GM18858 (cell line): Measurements from ENCODE around the gene FAM120A.
"Not testable (repeated sequence)": the region's sequence is repeated elsewhere in the genome, so short reads cannot be mapped to it uniquely, and the experiment has no call there.

ENCODE experiments used
- ATAC-seq: cut with Tn5 transposase; IDR thresholded peaks from one replicate; pipeline ENCODE4 v1.9.1; 2021; ENCODE audit not compliant: unreplicated experiment

Gene FAM120A

GRCh38 chr9:93505541-93506132, 54.2 kb downstream of the FAM120A start:
- ATAC-seq = no peak

GRCh38 chr9:93507768-93508167, 56.3 kb downstream of the FAM120A start:
- ATAC-seq = no peak

DNA sequence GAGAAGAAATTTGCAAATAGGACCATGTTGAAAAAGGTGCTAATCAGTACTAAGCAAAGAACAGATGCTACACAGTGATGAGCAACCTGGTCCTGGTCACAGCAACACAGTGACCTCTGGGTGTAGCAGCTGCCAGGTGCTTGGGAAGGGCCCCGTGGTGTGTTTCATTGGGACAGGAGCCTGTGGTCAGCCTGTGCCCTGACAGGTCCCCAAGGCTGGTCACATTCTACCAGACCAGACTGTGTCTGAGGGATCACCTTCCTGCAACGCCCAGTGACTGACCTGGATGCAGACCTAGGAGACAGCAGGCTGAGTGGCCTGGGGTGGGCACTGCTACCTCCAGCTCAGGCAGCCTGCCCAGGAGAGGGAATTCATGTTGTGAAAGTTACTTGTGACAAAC, 56.7 kb downstream of the FAM120A start:
- no peak for ATAC-seq

GRCh38 chr9:93509084-93509483, 57.6 kb downstream of the FAM120A start:
- ATAC-seq = no peak

DNA sequence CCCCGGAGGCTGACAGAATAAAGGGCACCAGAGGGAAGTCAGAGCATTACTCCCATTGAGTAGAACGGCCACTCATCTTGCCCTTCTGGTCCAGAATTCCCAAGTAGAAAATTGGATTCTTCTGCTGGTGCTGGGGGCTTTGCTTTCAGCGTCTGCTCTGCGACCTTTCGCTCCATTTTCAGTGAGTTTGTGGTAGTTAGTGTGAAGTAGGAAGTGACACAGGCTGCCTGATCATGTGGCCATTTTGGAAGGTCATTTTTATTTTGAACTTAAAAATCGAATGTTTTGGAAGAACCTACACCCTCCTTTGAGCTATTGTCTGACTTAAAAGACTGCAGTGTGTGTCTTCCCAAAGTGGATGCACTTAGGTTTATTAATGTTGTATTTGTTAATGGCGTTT, 58.6 kb downstream of the FAM120A start:
- no peak for ATAC-seq

DNA sequence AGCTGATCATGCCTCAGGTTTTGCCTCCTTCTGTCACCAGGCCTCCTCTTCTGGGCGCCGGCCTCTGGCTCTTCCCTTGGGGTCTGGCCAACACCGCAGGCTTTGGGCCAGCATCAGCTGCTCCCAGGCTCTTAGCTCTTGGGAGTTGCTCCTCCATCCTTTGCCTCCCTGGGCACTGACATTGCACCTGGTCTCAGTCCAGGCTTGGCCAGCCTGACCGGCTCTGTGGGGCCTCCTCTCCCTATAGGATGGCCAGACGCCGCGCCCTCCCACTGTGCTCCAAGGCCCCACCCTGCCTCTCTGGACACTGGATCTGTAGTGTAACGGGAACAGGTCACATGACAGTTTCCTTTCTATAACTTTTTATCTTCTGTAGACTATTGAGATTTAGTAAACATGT, 59.7 kb downstream of the FAM120A start:
- not testable (repeated sequence) for ATAC-seq

- not testable (repeated sequence) for ATAC-seq
These were observed 60.8 kb downstream of the FAM120A start for GRCh38 chr9:93512170-93512812.

- no peak for ATAC-seq
These were observed 62.1 kb downstream of the FAM120A start for GRCh38 chr9:93513606-93514005.

GRCh38 chr9:93517331-93517730, 65.8 kb downstream of the FAM120A start:
- no peak for ATAC-seq

- no peak for ATAC-seq
These were observed 69.0 kb downstream of the FAM120A start for GRCh38 chr9:93520523-93520922.

DNA sequence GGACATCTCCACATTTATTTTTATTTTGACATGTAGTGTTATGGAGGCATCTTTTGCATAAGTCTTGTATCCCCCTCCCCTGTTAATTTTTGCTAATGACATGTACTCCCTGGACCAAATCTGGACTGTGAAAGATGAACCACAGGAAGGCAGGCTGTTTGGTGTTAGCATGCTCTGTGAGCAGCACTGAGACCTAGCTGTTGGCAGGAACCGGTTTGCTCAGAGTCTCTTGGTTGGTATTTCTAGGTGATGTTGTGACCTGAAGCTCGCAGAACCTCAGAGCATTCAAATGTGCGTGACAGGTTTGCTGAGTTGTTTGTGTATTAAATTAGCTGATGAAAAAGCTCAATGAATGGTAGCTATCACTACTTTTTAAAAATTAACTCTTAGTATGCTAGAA, 71.3 kb downstream of the FAM120A start:
- ATAC-seq = no peak

- no peak for ATAC-seq
These were observed 72.1 kb downstream of the FAM120A start for GRCh38 chr9:93523518-93524144.

GRCh38 chr9:93525476-93525875, 74.0 kb downstream of the FAM120A start:
- ATAC-seq = no peak

GRCh38 chr9:93531374-93531773, 79.9 kb downstream of the FAM120A start:
- ATAC-seq = no peak

DNA sequence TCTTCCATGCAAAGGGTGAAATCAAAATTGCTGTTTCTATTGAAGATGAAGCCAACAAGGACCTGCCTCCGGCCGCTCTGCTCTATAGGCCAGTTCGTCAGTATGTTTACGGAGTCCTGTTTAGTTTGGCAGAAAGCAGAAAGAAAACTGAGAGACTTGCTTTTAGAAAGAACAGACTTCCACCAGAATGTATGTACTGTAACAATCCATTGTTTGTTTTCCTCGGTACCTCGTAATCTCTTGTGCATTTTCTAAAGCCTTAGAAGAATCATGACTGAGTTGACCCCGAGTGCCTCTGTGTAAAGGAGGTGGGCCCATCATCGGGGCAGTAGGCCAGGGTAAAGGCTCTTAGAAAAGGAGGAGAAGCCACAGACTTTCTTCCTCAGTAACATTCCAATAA, 80.7 kb downstream of the FAM120A start:
- no peak for ATAC-seq

GRCh38 chr9:93533863-93534262, 82.4 kb downstream of the FAM120A start:
- ATAC-seq = no peak

DNA sequence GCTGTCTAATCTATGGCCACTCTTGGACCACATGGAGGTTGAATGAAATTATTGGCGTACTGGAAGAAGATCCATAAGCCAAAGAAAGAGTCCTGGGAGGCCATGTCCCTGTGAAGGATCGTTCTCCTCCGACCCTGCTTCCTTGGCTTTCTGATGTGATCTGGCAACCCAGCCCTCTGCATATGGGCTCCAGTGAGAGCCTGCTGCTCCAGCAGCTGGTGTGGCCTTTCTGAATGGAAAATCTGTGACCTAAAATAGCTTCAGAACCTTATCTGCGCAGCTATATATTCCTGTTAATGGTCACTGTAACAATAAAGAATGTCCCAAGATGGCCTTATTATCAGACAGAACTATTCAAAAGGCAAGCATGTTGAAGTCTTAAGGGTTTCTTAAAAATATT, 84.7 kb downstream of the FAM120A start:
- no peak for ATAC-seq

DNA sequence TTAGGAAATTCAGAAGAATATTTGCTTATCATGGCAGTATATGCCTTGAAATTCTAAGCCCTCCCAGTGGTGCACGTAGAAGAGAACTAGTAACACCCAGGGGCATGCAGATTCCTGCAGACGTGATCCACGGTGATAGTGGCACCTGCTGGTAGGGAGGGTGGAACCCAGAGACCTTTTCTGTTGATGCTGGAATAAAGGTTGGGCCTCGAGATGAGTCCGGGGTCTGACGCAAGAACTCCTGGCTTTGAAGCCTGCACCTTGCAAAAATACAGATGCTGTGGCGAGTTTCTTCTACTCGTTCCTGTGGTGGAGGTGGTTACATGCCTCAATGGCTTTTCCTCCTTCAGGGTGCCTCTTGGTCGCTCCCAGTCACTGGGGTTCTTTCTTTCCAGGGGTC, 85.4 kb downstream of the FAM120A start:
- ATAC-seq = no peak

DNA sequence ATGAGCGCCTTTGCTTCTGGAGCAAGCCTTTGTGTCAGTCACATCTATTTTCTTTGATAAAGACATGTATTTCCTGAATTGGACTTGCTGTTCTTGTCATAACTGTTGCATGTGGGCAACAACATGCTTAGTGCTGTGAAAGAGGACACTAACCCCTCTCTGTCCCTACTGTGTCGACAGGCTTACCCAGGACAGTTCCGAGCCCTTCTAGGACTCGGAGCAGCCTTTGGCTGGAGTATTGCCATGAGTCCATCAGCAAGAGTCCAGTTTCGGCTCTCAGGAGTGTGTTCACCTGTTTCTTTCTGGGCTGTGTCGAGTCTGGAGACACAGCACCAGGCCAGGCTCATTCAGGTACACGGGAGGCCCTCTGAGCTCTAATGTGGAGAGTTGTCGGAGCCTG, 88.8 kb downstream of the FAM120A start:
- no peak for ATAC-seq

GRCh38 chr9:93541005-93541404, 89.5 kb downstream of the FAM120A start:
- ATAC-seq = no peak

GRCh38 chr9:93541581-93542349, 90.3 kb downstream of the FAM120A start:
- no peak for ATAC-seq

DNA sequence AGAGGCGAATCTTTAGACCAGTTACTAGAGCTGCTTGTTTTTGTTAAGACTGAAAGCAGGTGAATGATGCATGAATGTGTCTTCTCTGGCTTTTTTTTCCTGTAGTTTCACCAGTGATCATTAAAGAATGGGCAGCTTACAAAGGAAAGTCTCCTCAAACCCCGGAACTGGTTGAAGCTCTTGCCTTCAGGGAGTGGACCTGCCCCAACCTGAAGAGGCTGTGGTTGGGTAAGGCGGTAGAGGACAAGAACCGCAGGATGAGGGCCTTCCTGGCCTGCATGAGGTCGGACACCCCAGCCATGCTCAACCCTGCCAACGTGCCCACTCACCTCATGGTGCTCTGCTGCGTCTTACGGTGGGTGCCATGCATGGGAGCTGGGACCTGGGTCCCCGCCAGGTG, 91.6 kb downstream of the FAM120A start:
- ATAC-seq = no peak
